ENCODE results near the gene EPHA2. TPM values are rescaled to one million over a fixed set of nuclear protein-coding genes. Genes with fewer than 3 reads are reported as not detected.

EPHA2 gene
- total RNA-seq, 2 donors from 2014 or later, result 19.5 to 26.7 TPM

DNA sequence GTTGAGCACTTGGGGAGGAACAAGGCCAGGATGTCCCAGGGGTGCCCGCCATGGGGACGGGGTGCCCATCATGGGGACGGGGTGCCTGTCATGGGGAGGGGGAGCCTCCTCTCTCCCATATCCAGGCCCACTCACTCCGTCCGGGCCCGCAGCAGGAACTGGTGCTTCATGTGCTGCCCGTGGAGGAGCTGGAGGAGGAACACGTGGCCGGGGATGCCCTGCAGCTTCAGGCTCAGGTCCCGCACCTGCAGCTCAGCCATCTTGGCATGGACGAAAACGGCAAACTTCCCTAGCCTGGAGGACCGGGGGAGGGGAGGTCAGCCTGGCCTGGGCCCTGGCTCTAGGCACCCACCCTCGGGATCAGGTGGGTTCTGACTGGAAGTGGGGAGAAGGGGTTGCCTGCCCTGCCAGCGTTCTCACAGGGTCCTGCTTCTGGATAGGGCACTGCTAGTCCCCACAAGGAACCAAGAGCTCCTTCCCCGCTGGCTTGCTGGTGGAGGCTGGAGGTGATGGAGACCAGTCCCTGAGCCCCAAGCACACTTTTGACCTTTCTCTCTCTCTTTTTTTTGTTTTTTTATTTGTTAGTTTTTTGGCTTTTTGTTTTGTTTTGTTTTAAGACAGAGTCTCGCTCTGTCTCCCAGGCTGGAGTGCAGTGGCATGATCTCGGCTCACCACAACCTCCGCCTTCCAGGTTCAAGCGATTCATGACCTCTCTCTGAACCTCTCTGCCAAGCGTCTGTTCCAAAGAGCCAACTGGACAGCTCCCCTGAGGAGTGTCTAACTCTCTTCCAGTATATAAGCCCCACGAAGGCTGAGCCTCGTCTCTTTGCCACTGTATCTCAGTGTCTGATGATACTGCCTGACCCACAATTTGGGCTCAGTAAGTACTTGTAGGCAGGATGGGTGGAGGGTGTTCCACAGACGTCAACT lies 46.7 kb upstream of the EPHA2 start:
- H3K36me3 ChIP-seq (replicated peaks in 1 of 2; ENCODE audit: insufficient read depth in 1 of 2, low read depth in 2 of 2), result no peaks in the 10 kb centered on the region
- intact Hi-C loops (cut with DNase I), result no loop called here
- H3K27ac ChIP-seq, result no peak overlapping the region
- no peak for ATAC-seq
- peaks cover 16% of the 10 kb centered on the region for H3K4me1 ChIP-seq
- TF ChIP-seq POLR2A (IDR thresholded peaks at IDR 0.05), result no peak
- TF ChIP-seq, protein P1, sequence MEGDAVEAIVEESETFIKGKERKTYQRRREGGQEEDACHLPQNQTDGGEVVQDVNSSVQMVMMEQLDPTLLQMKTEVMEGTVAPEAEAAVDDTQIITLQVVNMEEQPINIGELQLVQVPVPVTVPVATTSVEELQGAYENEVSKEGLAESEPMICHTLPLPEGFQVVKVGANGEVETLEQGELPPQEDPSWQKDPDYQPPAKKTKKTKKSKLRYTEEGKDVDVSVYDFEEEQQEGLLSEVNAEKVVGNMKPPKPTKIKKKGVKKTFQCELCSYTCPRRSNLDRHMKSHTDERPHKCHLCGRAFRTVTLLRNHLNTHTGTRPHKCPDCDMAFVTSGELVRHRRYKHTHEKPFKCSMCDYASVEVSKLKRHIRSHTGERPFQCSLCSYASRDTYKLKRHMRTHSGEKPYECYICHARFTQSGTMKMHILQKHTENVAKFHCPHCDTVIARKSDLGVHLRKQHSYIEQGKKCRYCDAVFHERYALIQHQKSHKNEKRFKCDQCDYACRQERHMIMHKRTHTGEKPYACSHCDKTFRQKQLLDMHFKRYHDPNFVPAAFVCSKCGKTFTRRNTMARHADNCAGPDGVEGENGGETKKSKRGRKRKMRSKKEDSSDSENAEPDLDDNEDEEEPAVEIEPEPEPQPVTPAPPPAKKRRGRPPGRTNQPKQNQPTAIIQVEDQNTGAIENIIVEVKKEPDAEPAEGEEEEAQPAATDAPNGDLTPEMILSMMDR (IDR thresholded peaks at IDR 0.05), result no peak
- no peaks in the 10 kb centered on the region for H3K27me3 ChIP-seq
- no peak overlapping the region for H3K4me3 ChIP-seq
- no peak for DNase-seq
- 90 to 91% methylated on average over 10 to 20 of the region's 24 CpGs for WGBS, 2 donors
- no peaks in the 10 kb centered on the region for H3K9me3 ChIP-seq

DNA sequence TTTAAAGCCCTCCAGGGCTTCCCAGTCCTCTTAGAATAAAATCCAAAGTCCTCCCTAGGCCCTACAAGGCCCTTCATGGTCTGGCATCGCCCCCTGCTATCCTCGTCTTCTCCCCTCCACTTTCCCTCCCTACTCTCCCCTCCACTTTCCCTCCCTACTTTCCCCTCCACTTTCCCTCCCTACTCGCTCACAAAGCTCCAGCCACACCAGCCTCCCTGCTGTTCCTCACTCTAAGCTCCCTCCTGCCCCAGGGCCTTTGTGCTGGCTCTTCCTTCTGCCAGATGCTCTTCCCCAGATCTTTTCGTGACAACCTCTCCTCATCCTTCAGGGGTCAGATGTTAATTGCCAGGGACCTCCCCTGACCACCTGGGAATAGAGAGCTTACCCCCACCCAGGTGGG lies 43.8 kb upstream of the EPHA2 start:
- intact Hi-C loops (cut with DNase I), result loop anchor here (5.0 kb wide), 1 partner anchor 43 kb away; no protein-coding TSS in a partner anchor
- WGBS, 2 donors, result 91% methylated on average over 4 of the region's 4 CpGs
- no peaks in the 10 kb centered on the region for H3K27me3 ChIP-seq

DNA sequence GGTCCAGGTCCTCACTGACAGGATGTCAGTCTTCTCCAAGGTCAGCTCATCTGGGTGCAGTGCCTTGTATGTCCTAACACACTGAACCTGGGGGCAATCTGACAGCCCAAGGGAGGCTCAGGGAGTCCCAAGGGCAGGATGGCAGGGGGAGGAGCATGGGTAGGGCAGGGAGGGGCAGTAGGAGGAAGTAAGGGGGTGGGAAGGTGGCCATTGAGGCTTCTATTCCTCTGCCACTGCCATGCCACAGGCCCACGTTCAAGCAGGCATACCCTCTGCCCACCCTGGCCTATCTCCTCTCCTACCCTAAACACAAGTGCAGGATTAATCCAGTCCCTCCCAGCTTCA lies 43.3 kb upstream of the EPHA2 start:
- Histone ChIP-seq H3K9me3 (no peaks in the 10 kb centered on the region), H3K36me3 (replicated peaks in 1 of 2; ENCODE audit: insufficient read depth in 1 of 2, low read depth in 2 of 2) (no peaks in the 10 kb centered on the region), H3K27me3 (no peaks in the 10 kb centered on the region), H3K4me3 (no peak overlapping the region), H3K27ac (no peak overlapping the region), H3K4me1 (no peaks in the 10 kb centered on the region)
- TF ChIP-seq, protein P1 (IDR thresholded peaks at IDR 0.05), result no peak
- no peak for TF ChIP-seq POLR2A (IDR thresholded peaks at IDR 0.05)
- WGBS, 2 donors, result 67 to 83% methylated on average over 1 of the region's 1 CpG
- intact Hi-C loops (cut with DNase I), result loop anchor here (5.0 kb wide), 1 partner anchor 43 kb away; no protein-coding TSS in a partner anchor
- DNase-seq (no peak), ATAC-seq (no peak)

More for the DNA sequence above, 43.8 kb upstream of the EPHA2 start:
- Histone ChIP-seq H3K9me3 (no peaks in the 10 kb centered on the region), H3K27ac (no peak overlapping the region), H3K4me3 (no peak overlapping the region), H3K4me1 (no peaks in the 10 kb centered on the region), H3K36me3 (replicated peaks in 1 of 2; ENCODE audit: insufficient read depth in 1 of 2, low read depth in 2 of 2) (no peaks in the 10 kb centered on the region)
- DNase-seq (no peak), ATAC-seq (no peak)
- TF ChIP-seq POLR2A (IDR thresholded peaks at IDR 0.05), result no peak
- TF ChIP-seq, protein P1 (IDR thresholded peaks at IDR 0.05), result no peak

DNA sequence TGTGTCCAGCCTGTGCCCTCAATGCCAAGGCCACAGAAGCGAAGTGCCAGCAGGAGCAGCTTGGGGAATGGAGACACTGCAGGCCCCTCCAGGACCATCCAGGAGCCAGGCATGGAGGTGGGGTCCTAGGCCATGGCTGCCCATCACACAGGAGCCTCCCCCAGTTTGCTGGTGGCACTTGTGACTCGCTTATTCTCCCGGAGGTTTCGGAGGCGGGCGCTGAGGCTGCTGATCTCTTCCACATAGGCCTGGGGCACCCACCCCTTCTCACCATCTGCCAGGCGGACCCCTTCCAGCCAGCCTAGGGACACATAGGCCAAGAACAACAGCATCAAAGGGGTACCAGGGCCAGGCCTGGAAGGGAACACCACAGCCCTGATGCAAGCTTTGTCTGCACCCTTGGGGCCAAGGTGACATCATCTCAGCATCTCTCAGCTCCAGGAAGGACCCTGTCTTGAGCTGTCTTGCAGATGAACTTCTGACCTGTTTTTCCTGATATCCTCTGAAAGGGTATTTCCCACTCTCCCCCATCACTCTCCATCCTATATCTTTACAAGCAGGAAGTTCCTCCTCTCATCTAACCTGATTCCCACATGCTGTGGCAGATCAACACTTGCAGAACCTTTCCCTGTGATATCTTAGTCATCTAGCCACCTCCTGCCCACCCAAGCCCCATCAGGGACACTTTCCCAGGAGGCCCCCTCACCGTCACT lies 42.7 kb upstream of the EPHA2 start:
- Histone ChIP-seq H3K9me3 (no peaks in the 10 kb centered on the region), H3K4me3 (no peak overlapping the region), H3K4me1 (no peaks in the 10 kb centered on the region), H3K36me3 (replicated peaks in 1 of 2; ENCODE audit: insufficient read depth in 1 of 2, low read depth in 2 of 2) (no peaks in the 10 kb centered on the region), H3K27me3 (no peaks in the 10 kb centered on the region), H3K27ac (no peak overlapping the region)
- DNase-seq, result no peak
- no peak for ATAC-seq
- WGBS, 2 donors, result 94 to 100% methylated on average over 1 to 8 of the region's 8 CpGs
- intact Hi-C loops (cut with DNase I), result loop anchor here (5.0 kb wide), 1 partner anchor 44 kb away; no protein-coding TSS in a partner anchor
- TF ChIP-seq, protein P1 (IDR thresholded peaks at IDR 0.05), result no peak
- no peak for TF ChIP-seq POLR2A (IDR thresholded peaks at IDR 0.05)

Data from body of pancreas (tissue), 4 donors.